Measurements from ENCODE around the gene BMI1. TPM values are rescaled to one million over a fixed set of nuclear protein-coding genes. Genes with fewer than 3 reads are reported as not detected.

Gene BMI1
- total and polyA plus RNA-seq, 4 donors, result 46.4 to 62.8 (median 55.6) TPM

GRCh38 chr10:22317771-22318565, 2.9 kb upstream of the BMI1 start:
- 43% methylated on average over 1 of the region's 6 CpGs for WGBS (ENCODE audit: insufficient coverage)
- Histone ChIP-seq H3K27me3 (ENCODE audit: control insufficient read depth, insufficient read depth, low read length) (peaks cover 37% of the 10 kb centered on the region), H3K27ac (ENCODE audit: low read depth, low read length) (no peak overlapping the region), H3K36me3 (ENCODE audit: control insufficient read depth, insufficient read depth, low read length) (no peaks in the 10 kb centered on the region), H3K4me1 (ENCODE audit: control insufficient read depth, insufficient read depth, low read length) (peaks cover 5% of the 10 kb centered on the region), H3K4me3 (ENCODE audit: low read depth, low read length) (no peak overlapping the region), H3K9me3 (ENCODE audit: control insufficient read depth, insufficient read depth, low read length) (no peaks in the 10 kb centered on the region)
- peak in 1 of 6 donors; percentile 10 for DNase-seq (ENCODE audit: low read depth in 4 of 6, low spot score in 6 of 6)

GRCh38 chr10:22318772-22319171, 2.1 kb upstream of the BMI1 start:
- H3K27ac ChIP-seq (ENCODE audit: low read depth, low read length), result no peak overlapping the region
- peak in 1 of 6 donors; percentile 9 for DNase-seq (ENCODE audit: low read depth in 4 of 6, low spot score in 6 of 6)
- no peaks in the 10 kb centered on the region for H3K9me3 ChIP-seq (ENCODE audit: control insufficient read depth, insufficient read depth, low read length)
- peaks cover 5% of the 10 kb centered on the region for H3K4me1 ChIP-seq (ENCODE audit: control insufficient read depth, insufficient read depth, low read length)
- no peak overlapping the region for H3K4me3 ChIP-seq (ENCODE audit: low read depth, low read length)
- peaks cover 44% of the 10 kb centered on the region for H3K27me3 ChIP-seq (ENCODE audit: control insufficient read depth, insufficient read depth, low read length)
- no peaks in the 10 kb centered on the region for H3K36me3 ChIP-seq (ENCODE audit: control insufficient read depth, insufficient read depth, low read length)
- WGBS (ENCODE audit: insufficient coverage), result no CpG with 5 or more reads among the region's 3 CpGs

GRCh38 chr10:22319547-22319979, 1.3 kb upstream of the BMI1 start:
- Histone ChIP-seq H3K36me3 (ENCODE audit: control insufficient read depth, insufficient read depth, low read length) (no peaks in the 10 kb centered on the region), H3K4me1 (ENCODE audit: control insufficient read depth, insufficient read depth, low read length) (peaks cover 5% of the 10 kb centered on the region), H3K4me3 (ENCODE audit: low read depth, low read length) (peak overlapping the region; percentile 1), H3K27me3 (ENCODE audit: control insufficient read depth, insufficient read depth, low read length) (peaks cover 52% of the 10 kb centered on the region), H3K27ac (ENCODE audit: low read depth, low read length) (no peak overlapping the region), H3K9me3 (ENCODE audit: control insufficient read depth, insufficient read depth, low read length) (no peaks in the 10 kb centered on the region)
- peak in 1 of 6 donors; percentile 40 for DNase-seq (ENCODE audit: low read depth in 4 of 6, low spot score in 6 of 6)
- WGBS (ENCODE audit: insufficient coverage), result 59% methylated on average over 9 of the region's 10 CpGs

- peak overlapping the region; percentile 1 for H3K4me3 ChIP-seq (ENCODE audit: low read depth, low read length)
- H3K27me3 ChIP-seq (ENCODE audit: control insufficient read depth, insufficient read depth, low read length), result peaks cover 57% of the 10 kb centered on the region
- no peaks in the 10 kb centered on the region for H3K36me3 ChIP-seq (ENCODE audit: control insufficient read depth, insufficient read depth, low read length)
- peak in 2 of 6 donors; percentile 43 to 53 for DNase-seq (ENCODE audit: low read depth in 4 of 6, low spot score in 6 of 6)
- H3K4me1 ChIP-seq (ENCODE audit: control insufficient read depth, insufficient read depth, low read length), result peaks cover 7% of the 10 kb centered on the region
- WGBS (ENCODE audit: insufficient coverage), result under 1% methylated on average over 22 of the region's 30 CpGs
- no peaks in the 10 kb centered on the region for H3K9me3 ChIP-seq (ENCODE audit: control insufficient read depth, insufficient read depth, low read length)
- no peak overlapping the region for H3K27ac ChIP-seq (ENCODE audit: low read depth, low read length)
Observed at GRCh38 chr10:22319980-22320558, 830 bp upstream of the BMI1 start.

GRCh38 chr10:22321156-22321923, 441 bp downstream of the BMI1 start:
- peaks cover 54% of the 10 kb centered on the region for H3K27me3 ChIP-seq (ENCODE audit: control insufficient read depth, insufficient read depth, low read length)
- H3K4me3 ChIP-seq (ENCODE audit: low read depth, low read length), result peak overlapping the region; percentile 71
- 0% methylated on average over 105 of the region's 114 CpGs for WGBS (ENCODE audit: insufficient coverage)
- DNase-seq (ENCODE audit: low read depth in 4 of 6, low spot score in 6 of 6), result peak in 2 of 6 donors; percentile 88 to 90
- H3K9me3 ChIP-seq (ENCODE audit: control insufficient read depth, insufficient read depth, low read length), result no peaks in the 10 kb centered on the region
- no peaks in the 10 kb centered on the region for H3K36me3 ChIP-seq (ENCODE audit: control insufficient read depth, insufficient read depth, low read length)
- peaks cover 14% of the 10 kb centered on the region for H3K4me1 ChIP-seq (ENCODE audit: control insufficient read depth, insufficient read depth, low read length)
- peak overlapping the region; percentile 81 for H3K27ac ChIP-seq (ENCODE audit: low read depth, low read length)

- H3K27ac ChIP-seq (ENCODE audit: low read depth, low read length), result no peak overlapping the region
- H3K4me3 ChIP-seq (ENCODE audit: low read depth, low read length), result peak overlapping the region; percentile 58
- H3K4me1 ChIP-seq (ENCODE audit: control insufficient read depth, insufficient read depth, low read length), result peaks cover 14% of the 10 kb centered on the region
- peaks cover 54% of the 10 kb centered on the region for H3K27me3 ChIP-seq (ENCODE audit: control insufficient read depth, insufficient read depth, low read length)
- peak in 2 of 6 donors; percentile 66 to 69 for DNase-seq (ENCODE audit: low read depth in 4 of 6, low spot score in 6 of 6)
- H3K36me3 ChIP-seq (ENCODE audit: control insufficient read depth, insufficient read depth, low read length), result no peaks in the 10 kb centered on the region
- H3K9me3 ChIP-seq (ENCODE audit: control insufficient read depth, insufficient read depth, low read length), result no peaks in the 10 kb centered on the region
- WGBS (ENCODE audit: insufficient coverage), result under 1% methylated on average over 55 of the region's 57 CpGs
Observed at GRCh38 chr10:22321924-22322640, 1.2 kb downstream of the BMI1 start.

GRCh38 chr10:22322641-22323160, 1.8 kb downstream of the BMI1 start:
- WGBS (ENCODE audit: insufficient coverage), result no CpG with 5 or more reads among the region's 5 CpGs
- H3K4me3 ChIP-seq (ENCODE audit: low read depth, low read length), result peak overlapping the region; percentile 58
- peak in 1 of 6 donors; percentile 2 for DNase-seq (ENCODE audit: low read depth in 4 of 6, low spot score in 6 of 6)
- H3K9me3 ChIP-seq (ENCODE audit: control insufficient read depth, insufficient read depth, low read length), result no peaks in the 10 kb centered on the region
- peaks cover 14% of the 10 kb centered on the region for H3K4me1 ChIP-seq (ENCODE audit: control insufficient read depth, insufficient read depth, low read length)
- peaks cover 53% of the 10 kb centered on the region for H3K27me3 ChIP-seq (ENCODE audit: control insufficient read depth, insufficient read depth, low read length)
- H3K36me3 ChIP-seq (ENCODE audit: control insufficient read depth, insufficient read depth, low read length), result no peaks in the 10 kb centered on the region
- H3K27ac ChIP-seq (ENCODE audit: low read depth, low read length), result no peak overlapping the region

GRCh38 chr10:22323538-22324305, 2.8 kb downstream of the BMI1 start:
- WGBS (ENCODE audit: insufficient coverage), result 71% methylated on average over 2 of the region's 5 CpGs
- H3K4me1 ChIP-seq (ENCODE audit: control insufficient read depth, insufficient read depth, low read length), result peaks cover 14% of the 10 kb centered on the region

More at GRCh38 chr10:22323538-22324305, 2.8 kb downstream of the BMI1 start:
- no peak overlapping the region for H3K4me3 ChIP-seq (ENCODE audit: low read depth, low read length)
- H3K9me3 ChIP-seq (ENCODE audit: control insufficient read depth, insufficient read depth, low read length), result no peaks in the 10 kb centered on the region
- H3K36me3 ChIP-seq (ENCODE audit: control insufficient read depth, insufficient read depth, low read length), result no peaks in the 10 kb centered on the region
- H3K27ac ChIP-seq (ENCODE audit: low read depth, low read length), result no peak overlapping the region
- peaks cover 44% of the 10 kb centered on the region for H3K27me3 ChIP-seq (ENCODE audit: control insufficient read depth, insufficient read depth, low read length)
- peak in 1 of 6 donors; percentile 6 for DNase-seq (ENCODE audit: low read depth in 4 of 6, low spot score in 6 of 6)
